HepG2 (cell line): ENCODE measurements around the gene TRAP1. TPM values are rescaled to one million over a fixed set of nuclear protein-coding genes. Genes with fewer than 3 reads are reported as not detected.

Experiments
- ASH2L ChIP-seq: fragments of 300-600, 200-600 bp; sonication (generic); IDR thresholded peaks from 2 replicates; pipeline ENCODE4 v1.7.0; 2017; ENCODE audit warnings: low read depth, mild to moderate bottlenecking, moderate library complexity, mixed read lengths, low read length; ENCODE audit not compliant: insufficient read length
- BHLHE40 ChIP-seq: IDR thresholded peaks from 2 replicates; pipeline ENCODE4 v1.6.1; 2011; ENCODE audit warnings: low read length, improper control_type of control experiment
- CHD2 ChIP-seq: IDR thresholded peaks from 2 replicates; pipeline ENCODE4 v1.6.1; 2011; ENCODE audit warnings: low read depth, low read length, improper control_type of control experiment
- CTCF ChIP-seq: sonication (generic); formaldehyde crosslinking; IDR thresholded peaks from 2 replicates; pipeline ENCODE4 v1.5.0; 2020; ENCODE audit warnings: mild to moderate bottlenecking, missing genetic modification reagents, moderate library complexity
- FOXK2 ChIP-seq: fragments of 450-650 bp; IDR thresholded peaks from 2 replicates; pipeline ENCODE4 v1.6.1; 2016
- GMEB2 ChIP-seq: IDR thresholded peaks from 2 replicates; pipeline ENCODE4 v1.6.1; 2016; ENCODE audit warnings: missing biosample characterization, missing genetic modification reagents, low read depth
- MLX ChIP-seq: IDR thresholded peaks from 2 replicates; pipeline ENCODE4 v1.6.1; 2016
- MTA1 ChIP-seq: sonication (generic); formaldehyde crosslinking; IDR thresholded peaks from 2 replicates; pipeline ENCODE4 v1.4.0; 2020; ENCODE audit warnings: missing genetic modification reagents, mild to moderate bottlenecking, borderline replicate concordance
- MXD1 ChIP-seq: sonication (generic); formaldehyde crosslinking; IDR thresholded peaks from 2 replicates; pipeline ENCODE4 v1.4.0; 2020; ENCODE audit warnings: mild to moderate bottlenecking, missing genetic modification reagents
- PHF5A ChIP-seq: IDR thresholded peaks from one replicate; pipeline ENCODE4 v1.6.1; 2018; ENCODE audit warnings: low read depth, missing genetic modification reagents; ENCODE audit not compliant: unreplicated experiment
- PRMT3 ChIP-seq: sonication (generic); formaldehyde crosslinking; IDR thresholded peaks from 2 replicates; pipeline ENCODE4 v1.8.1; 2022; ENCODE audit warnings: low read depth, mild to moderate bottlenecking, moderate library complexity, missing genetic modification reagents, borderline replicate concordance
- SKI ChIP-seq: fragments of 450-650 bp; IDR thresholded peaks from one replicate; pipeline ENCODE4 v1.6.1; 2018; ENCODE audit warnings: mild to moderate bottlenecking; ENCODE audit not compliant: partially characterized antibody
- YEATS2 ChIP-seq: sonication (generic); formaldehyde crosslinking; IDR thresholded peaks from 2 replicates; pipeline ENCODE4 v1.4.0; 2020; ENCODE audit warnings: missing genetic modification reagents, borderline replicate concordance
- ZMYM2 ChIP-seq: sonication (generic); formaldehyde crosslinking; IDR thresholded peaks from 2 replicates; pipeline ENCODE4 v1.8.0; 2022; ENCODE audit warnings: mild to moderate bottlenecking, missing genetic modification reagents
- ZSCAN25 ChIP-seq: sonication (generic); formaldehyde crosslinking; IDR thresholded peaks from 2 replicates; pipeline ENCODE4 v1.8.0; 2022; ENCODE audit warnings: mild to moderate bottlenecking, missing genetic modification reagents
- polyA plus RNA-seq, 8 experiments: library from polyadenylated mRNA; depleted of rRNA in 3 of 8; stranded (reverse) in 7 of 8; unstranded in 1 of 8; fragments of >200 nt; fragmentation: Illumina TruSeq in 4 of 8; extraction: Trizol in 4 of 8; gene quantifications; 2 replicates each; pipeline versions ENCODE4 v1.2.1 to v1.2.3, GENCODE V29; 2011 to 2016; ENCODE audit warnings: low read depth in 4 of 8, missing spikeins in 1 of 8, mixed read lengths in 1 of 8; ENCODE audit not compliant: insufficient read depth in 1 of 8
- total RNA-seq, 5 experiments: library from RNA; depleted of rRNA; stranded (reverse); fragments of >200 nt; fragmentation: Illumina TruSeq; extraction: Trizol; gene quantifications; 2 replicates each; pipeline ENCODE4 v1.2.3, GENCODE V29; 2016; ENCODE audit warnings: low read depth in 1 of 5
- TF ChIP-seq, protein P1 (sequence below): IDR thresholded peaks from 2 replicates; pipeline ENCODE4 v1.6.1; 2016; ENCODE audit warnings: low read depth, missing genetic modification reagents, missing compliant biosample characterization
- TF ChIP-seq, protein P2 (sequence below): IDR thresholded peaks from 2 replicates; pipeline ENCODE4 v1.6.1; 2016; ENCODE audit warnings: control low read depth

The TRAP1 gene
- total and polyA plus RNA-seq, 2 of the 13 experiments (the other 11 are each of a cell fraction or from before 2014, with no cell fraction given) = 127 to 240 TPM

DNA sequence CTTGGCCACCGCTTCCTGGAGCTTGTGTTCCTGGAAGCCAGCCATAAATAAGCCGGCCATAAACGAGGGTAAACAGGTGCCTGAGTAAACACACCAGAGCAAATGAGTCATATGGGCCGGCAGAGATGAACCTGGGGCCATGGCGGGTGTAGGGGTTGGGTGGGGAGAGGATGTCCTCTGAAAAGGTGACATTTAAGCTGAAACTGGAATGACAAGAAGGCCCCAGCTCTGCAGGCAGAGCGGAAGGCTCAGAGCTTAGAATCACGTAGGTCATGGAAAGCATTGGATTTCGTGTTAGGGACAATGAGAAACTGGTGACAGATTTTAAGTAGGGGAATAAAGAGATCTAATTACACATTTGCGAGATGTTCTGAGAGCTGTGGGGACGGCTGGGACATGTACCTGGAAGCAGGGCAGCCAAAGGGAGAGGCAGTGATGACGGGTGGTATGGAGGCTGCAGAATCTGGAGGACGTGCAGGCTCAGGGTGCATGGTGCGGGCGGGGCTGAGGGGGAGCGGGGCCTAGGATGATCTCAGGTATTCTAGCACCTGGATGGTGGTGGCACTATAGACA, 70.9 kb downstream of the TRAP1 start (continued):
- TF ChIP-seq, protein P1, sequence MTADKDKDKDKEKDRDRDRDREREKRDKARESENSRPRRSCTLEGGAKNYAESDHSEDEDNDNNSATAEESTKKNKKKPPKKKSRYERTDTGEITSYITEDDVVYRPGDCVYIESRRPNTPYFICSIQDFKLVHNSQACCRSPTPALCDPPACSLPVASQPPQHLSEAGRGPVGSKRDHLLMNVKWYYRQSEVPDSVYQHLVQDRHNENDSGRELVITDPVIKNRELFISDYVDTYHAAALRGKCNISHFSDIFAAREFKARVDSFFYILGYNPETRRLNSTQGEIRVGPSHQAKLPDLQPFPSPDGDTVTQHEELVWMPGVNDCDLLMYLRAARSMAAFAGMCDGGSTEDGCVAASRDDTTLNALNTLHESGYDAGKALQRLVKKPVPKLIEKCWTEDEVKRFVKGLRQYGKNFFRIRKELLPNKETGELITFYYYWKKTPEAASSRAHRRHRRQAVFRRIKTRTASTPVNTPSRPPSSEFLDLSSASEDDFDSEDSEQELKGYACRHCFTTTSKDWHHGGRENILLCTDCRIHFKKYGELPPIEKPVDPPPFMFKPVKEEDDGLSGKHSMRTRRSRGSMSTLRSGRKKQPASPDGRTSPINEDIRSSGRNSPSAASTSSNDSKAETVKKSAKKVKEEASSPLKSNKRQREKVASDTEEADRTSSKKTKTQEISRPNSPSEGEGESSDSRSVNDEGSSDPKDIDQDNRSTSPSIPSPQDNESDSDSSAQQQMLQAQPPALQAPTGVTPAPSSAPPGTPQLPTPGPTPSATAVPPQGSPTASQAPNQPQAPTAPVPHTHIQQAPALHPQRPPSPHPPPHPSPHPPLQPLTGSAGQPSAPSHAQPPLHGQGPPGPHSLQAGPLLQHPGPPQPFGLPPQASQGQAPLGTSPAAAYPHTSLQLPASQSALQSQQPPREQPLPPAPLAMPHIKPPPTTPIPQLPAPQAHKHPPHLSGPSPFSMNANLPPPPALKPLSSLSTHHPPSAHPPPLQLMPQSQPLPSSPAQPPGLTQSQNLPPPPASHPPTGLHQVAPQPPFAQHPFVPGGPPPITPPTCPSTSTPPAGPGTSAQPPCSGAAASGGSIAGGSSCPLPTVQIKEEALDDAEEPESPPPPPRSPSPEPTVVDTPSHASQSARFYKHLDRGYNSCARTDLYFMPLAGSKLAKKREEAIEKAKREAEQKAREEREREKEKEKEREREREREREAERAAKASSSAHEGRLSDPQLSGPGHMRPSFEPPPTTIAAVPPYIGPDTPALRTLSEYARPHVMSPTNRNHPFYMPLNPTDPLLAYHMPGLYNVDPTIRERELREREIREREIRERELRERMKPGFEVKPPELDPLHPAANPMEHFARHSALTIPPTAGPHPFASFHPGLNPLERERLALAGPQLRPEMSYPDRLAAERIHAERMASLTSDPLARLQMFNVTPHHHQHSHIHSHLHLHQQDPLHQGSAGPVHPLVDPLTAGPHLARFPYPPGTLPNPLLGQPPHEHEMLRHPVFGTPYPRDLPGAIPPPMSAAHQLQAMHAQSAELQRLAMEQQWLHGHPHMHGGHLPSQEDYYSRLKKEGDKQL = no peak
- TF ChIP-seq BHLHE40 = no peak
- no peak for TF ChIP-seq SKI
- peak; percentile 54 for TF ChIP-seq FOXK2
- no peak for TF ChIP-seq CTCF (CRISPR knock-in tag)
- TF ChIP-seq ASH2L = no peak
- no peak for TF ChIP-seq PRMT3 (CRISPR knock-in tag)
- TF ChIP-seq, protein P2, sequence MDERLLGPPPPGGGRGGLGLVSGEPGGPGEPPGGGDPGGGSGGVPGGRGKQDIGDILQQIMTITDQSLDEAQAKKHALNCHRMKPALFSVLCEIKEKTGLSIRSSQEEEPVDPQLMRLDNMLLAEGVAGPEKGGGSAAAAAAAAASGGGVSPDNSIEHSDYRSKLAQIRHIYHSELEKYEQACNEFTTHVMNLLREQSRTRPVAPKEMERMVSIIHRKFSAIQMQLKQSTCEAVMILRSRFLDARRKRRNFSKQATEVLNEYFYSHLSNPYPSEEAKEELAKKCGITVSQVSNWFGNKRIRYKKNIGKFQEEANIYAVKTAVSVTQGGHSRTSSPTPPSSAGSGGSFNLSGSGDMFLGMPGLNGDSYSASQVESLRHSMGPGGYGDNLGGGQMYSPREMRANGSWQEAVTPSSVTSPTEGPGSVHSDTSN (CRISPR knock-in tag) = no peak
- TF ChIP-seq PHF5A (CRISPR knock-in tag) = no peak
- TF ChIP-seq CHD2 = no peak
- no peak for TF ChIP-seq MLX (CRISPR knock-in tag)
- TF ChIP-seq ZMYM2 (CRISPR knock-in tag) = 0 out of 2 replicates have a peak, but pooled peaks have one; percentile 29
- TF ChIP-seq YEATS2 (CRISPR knock-in tag) = no peak
- TF ChIP-seq GMEB2 (CRISPR knock-in tag) = no peak
- TF ChIP-seq ZSCAN25 (CRISPR knock-in tag) = peak; percentile 97
- no peak for TF ChIP-seq MXD1 (CRISPR knock-in tag)
- no peak for TF ChIP-seq MTA1 (CRISPR knock-in tag)
